ENCODE data around the gene RAP2A.

GRCh38 chr13:97512732-97513131 is 78.8 kb downstream of the RAP2A start:
- TF ChIP-seq CTCF (IDR thresholded peaks at IDR 0.05) (no peak), POLR2A (IDR thresholded peaks at IDR 0.05) (no peak)
